NT2/D1 (cell line): ENCODE results near the gene KRTAP5-3.

Experiments used
- YY1 ChIP-seq: IDR thresholded peaks from 2 replicates; pipeline ENCODE4 v1.6.1; 2011; ENCODE audit not compliant: insufficient read length, insufficient read depth
- ZNF274 ChIP-seq: IDR thresholded peaks from 2 replicates; pipeline ENCODE4 v1.6.1; 2011; ENCODE audit warnings: mild to moderate bottlenecking, low read depth, low read length

DNA sequence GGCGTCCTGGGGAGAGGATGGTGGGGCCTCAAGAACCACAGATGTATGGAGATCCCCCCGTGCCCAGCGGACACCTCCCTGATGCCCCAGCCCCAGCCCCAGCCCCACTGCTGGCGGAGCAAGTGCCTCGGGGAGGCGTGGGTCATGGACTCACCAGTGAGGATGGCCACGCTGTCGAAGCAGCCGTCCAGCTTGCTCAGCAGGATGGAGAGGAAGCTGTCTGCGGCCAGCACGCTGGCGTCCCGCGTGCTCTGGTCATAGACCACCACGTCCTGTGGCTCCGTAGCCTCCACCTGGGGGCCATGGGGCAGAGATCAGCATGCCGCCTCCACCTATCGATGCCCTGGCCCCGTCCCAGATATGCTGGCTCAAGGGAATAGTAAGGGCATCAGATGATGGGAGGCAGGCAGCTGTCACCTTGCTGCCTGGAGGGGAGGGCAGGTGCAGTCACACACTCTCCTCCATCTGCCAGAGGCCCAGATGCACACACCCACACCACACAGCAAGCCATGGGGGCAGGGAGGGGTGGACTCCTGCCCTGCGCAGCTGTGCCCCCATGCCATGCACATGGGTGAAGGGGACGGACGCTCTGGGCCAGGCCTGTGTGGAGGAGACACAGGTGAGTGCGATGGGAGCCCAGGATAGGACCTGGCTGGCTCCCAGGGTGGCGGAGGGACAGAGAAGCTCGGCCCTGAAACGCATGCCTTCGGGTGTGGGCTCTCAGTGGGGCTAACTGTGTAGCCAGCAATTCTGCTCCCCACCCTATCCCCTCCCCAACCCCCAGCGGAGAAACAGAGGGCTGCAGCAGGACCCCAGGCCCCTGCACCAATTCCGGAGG, 44.3 kb downstream of the KRTAP5-3 start:
- TF ChIP-seq YY1 (no peak), ZNF274 (no peak)
